Progenitor cell of endocrine pancreas (in vitro differentiated cells): ENCODE results near the gene GLIS1. TPM values are rescaled to one million over a fixed set of nuclear protein-coding genes. Genes with fewer than 3 reads are reported as not detected.

Experiments used
- DNase-seq: peaks from one replicate; pipeline ENCODE4 v3.0.0; 2021; ENCODE audit warnings: low spot score; ENCODE audit not compliant: unreplicated experiment
- H3K27ac Mint-ChIP-seq: 2 replicates; pipeline ENCODE4 v1.8.0; 2021; ENCODE audit warnings: mild to moderate bottlenecking, moderate library complexity, mixed read lengths
- H3K27me3 Mint-ChIP-seq: 2 replicates; pipeline ENCODE4 v1.8.0; 2021; ENCODE audit warnings: mixed read lengths
- H3K36me3 Mint-ChIP-seq: 2 replicates; pipeline ENCODE4 v1.8.0; 2022; ENCODE audit warnings: mixed read lengths; ENCODE audit not compliant: insufficient read depth
- H3K4me1 Mint-ChIP-seq: 2 replicates; pipeline ENCODE4 v1.8.0; 2021; ENCODE audit warnings: low read depth, mixed read lengths
- H3K4me3 Mint-ChIP-seq: 2 replicates; pipeline ENCODE4 v1.8.0; 2021; ENCODE audit warnings: low read depth, mild to moderate bottlenecking, moderate library complexity, mixed read lengths
- H3K9me3 Mint-ChIP-seq: 2 replicates; pipeline ENCODE4 v1.8.0; 2021; ENCODE audit warnings: low read depth, mixed read lengths
- total RNA-seq: library from RNA; stranded (reverse); gene quantifications from 2 replicates; pipeline ENCODE4 v1.2.1, GENCODE V29; 2021
- TF ChIP-seq, protein P1 (sequence below): fragments of 200-600 bp; sonication (generic); IDR thresholded peaks from one replicate; pipeline ENCODE4 v1.5.0; 2021; ENCODE audit warnings: antibody characterized with exemption, mild to moderate bottlenecking; ENCODE audit not compliant: unreplicated experiment

The GLIS1 gene
- total RNA-seq, 1 donor from 2014 or later, result not detected

DNA sequence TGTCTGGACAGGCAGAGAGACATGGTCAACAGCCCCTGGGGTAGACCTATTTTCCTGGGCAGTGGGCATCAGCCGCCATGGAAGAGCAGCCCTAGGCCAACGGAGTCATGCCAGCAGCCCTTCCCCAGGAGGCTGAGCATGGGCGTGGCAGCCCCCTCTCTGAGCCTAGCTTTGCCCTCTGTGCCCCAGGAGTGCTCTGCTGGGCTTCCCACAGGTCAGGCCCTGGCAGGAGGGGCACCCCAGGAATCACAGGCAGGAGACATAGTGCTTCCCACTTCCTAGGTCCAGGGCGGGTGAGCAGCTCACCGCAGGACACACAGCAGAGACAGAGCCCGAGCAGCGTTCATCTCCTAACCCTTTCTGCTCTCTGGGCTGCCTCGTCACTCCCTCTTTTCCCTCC, 132.8 kb downstream of the GLIS1 start:
- no peak for DNase-seq
- H3K4me3 Mint-ChIP-seq, result no peak overlapping the region
- no peaks in the 10 kb centered on the region for H3K36me3 Mint-ChIP-seq
- H3K27me3 Mint-ChIP-seq, result peaks cover 6% of the 10 kb centered on the region
- H3K27ac Mint-ChIP-seq, result no peak overlapping the region
- TF ChIP-seq, protein P1, sequence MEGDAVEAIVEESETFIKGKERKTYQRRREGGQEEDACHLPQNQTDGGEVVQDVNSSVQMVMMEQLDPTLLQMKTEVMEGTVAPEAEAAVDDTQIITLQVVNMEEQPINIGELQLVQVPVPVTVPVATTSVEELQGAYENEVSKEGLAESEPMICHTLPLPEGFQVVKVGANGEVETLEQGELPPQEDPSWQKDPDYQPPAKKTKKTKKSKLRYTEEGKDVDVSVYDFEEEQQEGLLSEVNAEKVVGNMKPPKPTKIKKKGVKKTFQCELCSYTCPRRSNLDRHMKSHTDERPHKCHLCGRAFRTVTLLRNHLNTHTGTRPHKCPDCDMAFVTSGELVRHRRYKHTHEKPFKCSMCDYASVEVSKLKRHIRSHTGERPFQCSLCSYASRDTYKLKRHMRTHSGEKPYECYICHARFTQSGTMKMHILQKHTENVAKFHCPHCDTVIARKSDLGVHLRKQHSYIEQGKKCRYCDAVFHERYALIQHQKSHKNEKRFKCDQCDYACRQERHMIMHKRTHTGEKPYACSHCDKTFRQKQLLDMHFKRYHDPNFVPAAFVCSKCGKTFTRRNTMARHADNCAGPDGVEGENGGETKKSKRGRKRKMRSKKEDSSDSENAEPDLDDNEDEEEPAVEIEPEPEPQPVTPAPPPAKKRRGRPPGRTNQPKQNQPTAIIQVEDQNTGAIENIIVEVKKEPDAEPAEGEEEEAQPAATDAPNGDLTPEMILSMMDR, result no peak
- H3K4me1 Mint-ChIP-seq, result no peaks in the 10 kb centered on the region
- H3K9me3 Mint-ChIP-seq, result peaks cover 6% of the 10 kb centered on the region

DNA sequence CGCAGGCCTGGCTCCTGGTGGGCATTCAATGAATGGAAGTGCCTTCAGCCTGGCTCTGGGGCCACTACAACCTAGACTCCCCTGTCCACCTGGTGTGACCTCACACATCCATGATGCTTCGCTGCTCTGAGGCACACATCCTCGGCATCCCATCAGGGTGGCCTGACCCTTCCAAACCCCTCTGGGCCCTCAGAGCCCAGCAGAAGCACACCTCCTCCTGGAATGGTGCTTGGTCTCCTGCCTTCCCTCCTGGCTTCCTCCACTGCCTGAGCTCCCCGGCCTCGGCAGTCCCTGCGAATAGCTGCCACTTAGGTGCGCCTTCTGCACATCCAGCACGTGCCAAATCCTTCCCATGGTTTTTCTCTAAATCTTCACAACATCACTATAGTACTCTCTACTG, 133.8 kb downstream of the GLIS1 start:
- Mint-ChIP-seq H3K4me3 (no peak overlapping the region), H3K27ac (no peak overlapping the region), H3K9me3 (no peaks in the 10 kb centered on the region), H3K27me3 (peaks cover 10% of the 10 kb centered on the region), H3K36me3 (no peaks in the 10 kb centered on the region), H3K4me1 (no peaks in the 10 kb centered on the region)
- no peak for DNase-seq
- TF ChIP-seq, protein P1, result no peak

DNA sequence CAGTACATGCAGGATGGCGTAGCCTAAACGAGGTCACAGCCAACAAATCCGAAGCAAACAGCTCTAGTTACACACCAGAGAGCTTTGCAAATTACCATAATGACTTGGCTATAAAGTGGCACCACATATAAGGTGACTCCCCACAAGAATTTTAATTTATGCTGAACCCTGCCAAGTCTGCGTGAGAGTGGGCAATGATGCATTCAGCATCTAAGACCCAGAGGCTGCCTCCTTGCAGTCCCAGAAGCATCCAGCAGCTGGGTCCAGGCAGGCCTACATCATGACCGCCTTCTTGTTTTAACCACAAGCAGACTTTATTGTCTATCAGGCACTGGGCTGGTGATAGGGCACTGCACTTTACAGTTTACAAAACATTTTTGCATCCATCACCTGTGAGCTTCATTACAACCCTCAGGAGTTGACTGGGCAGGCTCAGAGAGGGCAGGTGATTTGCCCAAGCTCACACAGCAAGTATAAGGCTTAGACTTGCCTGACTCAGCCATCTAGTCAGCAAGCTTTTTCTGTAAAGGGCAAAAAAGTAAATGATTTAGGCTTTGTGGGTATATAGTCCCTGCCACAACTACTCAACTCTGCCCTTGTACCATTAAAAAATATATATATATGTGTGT, 134.6 kb downstream of the GLIS1 start:
- Mint-ChIP-seq H3K9me3 (no peaks in the 10 kb centered on the region), H3K4me3 (no peak overlapping the region), H3K27me3 (peaks cover 10% of the 10 kb centered on the region), H3K4me1 (no peaks in the 10 kb centered on the region), H3K27ac (no peak overlapping the region), H3K36me3 (no peaks in the 10 kb centered on the region)
- TF ChIP-seq, protein P1, result no peak
- no peak for DNase-seq

DNA sequence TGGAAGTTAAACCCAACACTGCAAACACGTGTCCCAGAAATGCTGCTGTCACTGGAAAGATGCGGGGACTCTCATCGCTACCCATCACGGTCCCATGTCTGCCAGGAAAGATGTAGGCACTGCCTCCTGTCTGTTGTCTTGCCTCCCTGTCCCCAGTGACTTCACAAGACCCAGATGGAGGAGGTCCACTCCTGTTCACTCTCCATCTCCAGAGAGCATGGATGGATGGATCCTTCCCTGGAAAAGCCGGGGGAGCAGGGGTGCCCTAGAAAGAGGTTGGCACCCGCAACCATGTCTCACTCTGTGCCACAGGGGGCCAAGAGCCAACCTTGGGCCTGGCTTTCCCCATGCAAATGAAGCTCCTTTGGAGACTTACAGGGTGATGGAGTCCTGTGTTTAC, 135.5 kb downstream of the GLIS1 start:
- Mint-ChIP-seq H3K4me1 (no peaks in the 10 kb centered on the region), H3K4me3 (no peak overlapping the region), H3K9me3 (no peaks in the 10 kb centered on the region), H3K36me3 (no peaks in the 10 kb centered on the region), H3K27me3 (peaks cover 10% of the 10 kb centered on the region), H3K27ac (no peak overlapping the region)
- TF ChIP-seq, protein P1, result no peak
- DNase-seq, result no peak

DNA sequence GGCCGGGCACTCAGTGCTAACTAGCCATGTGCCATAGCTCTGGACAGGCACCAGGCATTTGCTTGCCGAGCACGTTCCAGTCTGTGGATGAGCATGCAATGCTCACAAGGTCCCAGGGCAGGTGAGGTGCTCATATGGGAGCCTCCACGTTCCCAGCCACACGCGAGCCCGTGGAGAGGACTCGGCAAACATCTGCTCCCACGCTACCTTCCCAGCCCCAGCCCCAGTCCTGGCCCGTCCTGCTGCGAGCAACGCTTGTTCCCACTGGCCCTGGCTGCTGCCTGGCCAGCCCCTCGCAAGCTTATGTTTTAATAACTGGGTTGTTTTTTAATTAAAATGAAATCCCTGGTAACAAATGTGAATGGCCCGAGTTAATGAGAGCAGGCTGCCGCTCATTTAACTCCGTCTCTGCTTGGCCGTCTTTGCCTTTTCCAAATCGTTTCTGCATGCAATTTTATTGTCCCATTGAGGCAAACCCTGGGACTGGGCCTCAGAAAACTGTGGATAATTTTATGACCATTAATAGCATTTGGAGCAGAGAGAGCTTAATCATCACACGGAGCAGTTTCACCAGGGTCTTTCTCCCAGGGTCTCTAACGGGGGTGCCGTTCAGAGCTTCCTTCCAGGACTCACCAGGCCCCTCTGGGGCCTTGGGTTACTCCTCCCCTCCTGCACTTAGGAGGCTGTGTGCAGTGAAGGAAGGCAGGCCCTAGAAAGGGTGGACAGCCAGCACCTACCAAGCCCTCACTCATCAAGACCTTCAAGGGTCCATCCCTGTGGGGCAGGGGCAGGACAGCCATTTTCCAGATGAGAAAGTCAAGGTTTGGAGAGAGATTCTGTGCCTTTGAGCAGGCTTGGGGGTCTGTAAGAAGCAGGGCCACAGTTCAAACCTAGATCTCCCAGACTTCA, 136.8 kb downstream of the GLIS1 start:
- TF ChIP-seq, protein P1, result no peak
- DNase-seq, result no peak
- no peak overlapping the region for H3K27ac Mint-ChIP-seq
- no peak overlapping the region for H3K4me3 Mint-ChIP-seq
- H3K4me1 Mint-ChIP-seq, result no peaks in the 10 kb centered on the region
- peaks cover 10% of the 10 kb centered on the region for H3K27me3 Mint-ChIP-seq
- no peaks in the 10 kb centered on the region for H3K9me3 Mint-ChIP-seq
- H3K36me3 Mint-ChIP-seq, result no peaks in the 10 kb centered on the region
